B cell (primary cell): Measurements from ENCODE around the gene PDZD4.

Source experiments
- CTCF ChIP-seq: fragments of 200-600 bp; IDR thresholded peaks from one replicate; pipeline ENCODE4 v1.8.0; 2022; ENCODE audit warnings: antibody characterized with exemption, mild to moderate bottlenecking
- EZH2 ChIP-seq: IDR thresholded peaks from 2 replicates; pipeline ENCODE4 v1.6.1; 2012; ENCODE audit warnings: borderline replicate concordance, low read depth, mild to moderate bottlenecking, moderate library complexity, low read length; ENCODE audit not compliant: insufficient read depth, poor library complexity, severe bottlenecking

- TF ChIP-seq CTCF (no peak), EZH2 (no peak)
These were observed 37.3 kb upstream of the PDZD4 start for GRCh38 chrX:153867671-153868070.
